Keratinocyte (primary cell): ENCODE measurements around the gene ARID3B.

ENCODE experiments used
- CTCF ChIP-seq, 3 experiments: IDR thresholded peaks in 1 of 3; conservative IDR thresholded peaks in 1 of 3; optimal IDR thresholded peaks in 1 of 3; 2 replicates in 2 of 3; 3 replicates in 1 of 3; pipeline versions ENCODE3 to v1.5.1; 2011; ENCODE audit warnings: low read length in 3 of 3, mild to moderate bottlenecking in 3 of 3, moderate library complexity in 2 of 3, control low read depth in 1 of 3, inconsistent platforms in 1 of 3; ENCODE audit not compliant: insufficient read depth in 2 of 3; ENCODE audit errors: extremely low read depth in 1 of 3
- EZH2 ChIP-seq: IDR thresholded peaks from one replicate; pipeline ENCODE4 v1.6.1; 2012; ENCODE audit warnings: inconsistent platforms, mild to moderate bottlenecking, low read length, moderate library complexity

- no peak for TF ChIP-seq CTCF (optimal IDR thresholded peaks at IDR 0.05 in 1 of 3, IDR thresholded peaks at IDR 0.05 in 1 of 3, conservative IDR thresholded peaks at IDR 0.05 in 1 of 3; ENCODE audit: extremely low read depth in 1 of 3, insufficient read depth in 2 of 3, low read length in 3 of 3)
- TF ChIP-seq EZH2 = no peak
Measured at GRCh38 chr15:74511583-74511982, 29.4 kb upstream of the ARID3B start.
